GM21619 (cell line): Measurements from ENCODE around the gene CPD.
"Not testable (repeated sequence)": the region's sequence is repeated elsewhere in the genome, so short reads cannot be mapped to it uniquely, and the experiment has no call there.

Experiments used
- ATAC-seq: cut with Tn5 transposase; IDR thresholded peaks from one replicate; pipeline ENCODE4 v1.9.1; 2021; ENCODE audit not compliant: unreplicated experiment

Gene CPD

GRCh38 chr17:30422171-30422570 lies 43.4 kb downstream of the CPD start:
- no peak for ATAC-seq

- no peak for ATAC-seq
These were observed 45.7 kb downstream of the CPD start for GRCh38 chr17:30424471-30424870.

DNA sequence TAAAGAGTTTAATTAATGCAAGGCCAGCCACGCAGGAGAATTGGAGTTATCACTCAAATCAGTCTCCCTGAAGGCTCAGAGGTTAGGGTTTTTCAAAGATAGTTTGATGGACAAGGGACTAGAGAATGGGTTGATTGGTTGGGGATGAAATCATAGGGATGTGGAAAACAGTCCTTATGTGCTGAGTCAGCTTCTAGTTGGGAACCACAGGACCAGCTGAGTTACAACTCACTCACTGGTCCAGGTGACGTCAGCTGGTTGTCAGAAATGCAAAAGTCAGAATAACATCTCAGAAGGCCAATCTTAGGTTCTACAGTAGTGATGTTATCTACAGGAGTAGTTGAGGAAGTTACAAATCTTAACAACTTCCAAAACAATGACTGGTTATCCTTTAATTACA lies 47.6 kb downstream of the CPD start:
- ATAC-seq: no peak

DNA sequence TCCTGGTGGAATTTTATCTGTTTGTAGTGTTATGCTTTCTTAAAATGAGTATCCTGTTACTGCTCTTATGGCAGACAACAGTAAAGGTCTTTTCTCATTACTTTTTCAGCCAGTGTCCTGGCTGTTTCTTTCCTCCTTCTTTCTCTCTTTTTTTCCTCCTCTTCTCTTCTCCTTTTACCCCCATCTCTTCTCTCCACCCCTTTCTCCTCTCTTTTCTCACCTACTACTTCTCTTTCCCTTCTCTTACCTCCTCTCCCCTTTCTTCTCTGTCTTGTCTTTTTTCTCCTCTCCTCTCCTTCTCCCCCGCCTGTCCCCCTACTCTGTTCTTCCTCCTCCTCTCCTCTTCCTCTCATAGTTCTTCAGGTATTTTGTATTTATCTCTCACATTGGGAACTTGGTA lies 48.9 kb downstream of the CPD start:
- no peak for ATAC-seq

DNA sequence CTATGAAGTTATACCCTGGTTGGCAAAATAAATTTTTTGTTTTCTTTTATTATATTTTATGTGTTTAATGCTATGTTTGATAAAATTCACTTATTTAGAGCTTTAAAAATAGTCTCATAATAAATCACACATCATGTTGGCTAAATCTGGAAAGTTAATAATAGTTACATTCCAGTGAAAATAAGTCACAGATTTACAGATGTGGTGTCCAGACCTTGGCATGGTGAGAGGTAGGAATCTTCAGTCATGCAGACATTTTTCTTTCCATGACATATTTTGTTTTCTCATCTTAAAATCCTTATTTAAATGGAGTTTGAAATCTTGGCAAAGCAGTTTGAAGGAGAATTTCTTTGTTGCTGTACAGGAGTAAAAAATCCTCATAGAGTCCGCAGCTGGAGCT lies 50.4 kb downstream of the CPD start:
- no peak for ATAC-seq

GRCh38 chr17:30433514-30433913 lies 54.8 kb downstream of the CPD start:
- no peak for ATAC-seq

- ATAC-seq: no peak
These were observed 58.0 kb downstream of the CPD start for GRCh38 chr17:30436729-30437128.

DNA sequence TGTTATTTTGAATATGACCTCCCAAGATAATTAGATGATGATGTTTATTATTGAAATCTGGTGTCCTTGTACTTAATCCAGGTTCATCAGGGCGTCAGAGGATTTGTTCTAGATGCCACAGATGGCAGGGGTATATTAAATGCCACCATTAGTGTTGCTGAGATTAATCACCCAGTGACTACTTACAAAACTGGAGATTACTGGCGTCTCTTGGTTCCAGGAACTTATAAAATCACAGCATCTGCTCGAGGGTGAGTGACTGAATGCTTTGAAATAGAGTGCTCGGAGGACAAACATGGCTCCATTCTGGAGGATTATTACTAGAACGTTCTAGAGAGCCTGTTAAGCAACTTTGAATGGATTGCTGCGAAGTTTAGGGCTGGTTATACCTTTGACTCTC lies 65.0 kb downstream of the CPD start:
- ATAC-seq: no peak

DNA sequence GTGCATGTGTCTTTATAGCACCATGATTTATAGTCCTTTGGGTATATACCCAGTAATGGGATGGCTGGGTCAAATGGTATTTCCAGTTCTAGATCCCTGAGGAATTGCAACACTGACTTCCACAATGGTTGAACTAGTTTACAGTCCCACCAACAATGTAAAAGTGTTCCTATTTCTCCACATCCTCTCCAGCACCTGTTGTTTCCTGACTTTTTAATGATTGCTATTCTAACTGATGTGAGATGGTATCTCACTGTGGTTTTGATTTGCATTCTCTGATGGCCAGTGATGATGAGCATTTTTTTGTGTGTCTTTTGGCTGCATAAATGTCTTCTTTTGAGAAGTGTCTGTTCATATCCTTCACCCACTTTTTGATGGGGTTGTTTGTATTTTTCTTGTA lies 67.9 kb downstream of the CPD start:
- ATAC-seq: not testable (repeated sequence)

DNA sequence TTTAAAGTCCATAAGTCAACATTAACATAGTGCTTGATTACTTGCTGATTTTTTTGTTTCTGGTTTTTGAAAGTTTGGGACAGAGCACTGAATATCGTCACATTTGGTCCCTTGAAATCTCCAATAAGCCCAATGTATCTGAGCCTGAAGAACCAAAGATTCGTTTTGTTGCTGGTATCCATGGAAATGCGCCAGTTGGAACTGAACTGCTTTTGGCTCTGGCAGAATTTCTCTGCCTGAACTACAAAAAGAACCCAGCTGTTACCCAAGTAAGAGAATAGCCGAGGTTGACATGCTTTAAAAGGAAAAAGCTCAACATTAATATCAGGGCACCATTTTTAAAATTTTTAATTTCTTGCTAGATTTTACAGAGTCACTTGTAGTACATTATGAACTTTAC lies 70.8 kb downstream of the CPD start:
- ATAC-seq: no peak

DNA sequence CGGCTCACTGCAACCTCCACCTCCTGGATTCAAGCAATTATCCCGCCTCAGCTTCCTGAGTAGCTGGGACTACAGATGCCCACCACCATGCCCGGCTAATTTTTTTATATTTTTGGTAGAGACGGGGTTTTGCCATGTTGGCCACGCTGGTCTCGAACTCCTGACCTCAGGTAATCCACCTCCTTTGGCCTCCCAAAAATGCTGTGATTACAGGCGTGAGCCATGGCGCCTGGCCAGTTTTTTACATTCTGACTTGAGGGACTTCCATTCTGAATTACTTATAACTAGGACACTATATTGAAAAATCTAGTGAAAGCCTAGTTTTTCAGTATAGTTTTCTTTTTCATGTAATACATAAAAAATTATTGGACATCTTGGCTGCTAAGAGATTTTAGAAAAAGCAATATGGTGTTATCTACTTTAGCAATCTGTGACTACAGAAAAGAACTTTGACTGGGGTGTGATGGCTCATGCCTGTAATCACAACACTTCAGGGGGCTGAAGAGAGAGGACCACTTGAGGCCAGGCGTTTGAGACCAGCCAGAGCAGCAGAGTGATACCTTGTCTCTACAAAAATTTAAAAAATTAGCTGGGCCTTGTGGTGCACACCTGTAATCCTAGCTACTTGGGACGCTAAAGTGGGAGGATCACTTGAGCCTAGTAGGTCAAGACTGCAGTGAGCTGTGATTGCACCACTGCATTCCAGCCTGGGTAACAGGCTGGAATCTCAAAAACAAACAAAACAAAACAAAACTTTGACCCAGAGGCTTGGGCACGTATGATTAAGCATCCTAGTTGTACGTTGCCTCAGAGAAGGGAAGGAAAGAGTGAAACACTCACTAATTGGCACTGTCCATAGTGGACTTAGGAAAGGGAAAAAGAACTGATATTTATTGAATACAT lies 71.6 kb downstream of the CPD start:
- no peak for ATAC-seq

DNA sequence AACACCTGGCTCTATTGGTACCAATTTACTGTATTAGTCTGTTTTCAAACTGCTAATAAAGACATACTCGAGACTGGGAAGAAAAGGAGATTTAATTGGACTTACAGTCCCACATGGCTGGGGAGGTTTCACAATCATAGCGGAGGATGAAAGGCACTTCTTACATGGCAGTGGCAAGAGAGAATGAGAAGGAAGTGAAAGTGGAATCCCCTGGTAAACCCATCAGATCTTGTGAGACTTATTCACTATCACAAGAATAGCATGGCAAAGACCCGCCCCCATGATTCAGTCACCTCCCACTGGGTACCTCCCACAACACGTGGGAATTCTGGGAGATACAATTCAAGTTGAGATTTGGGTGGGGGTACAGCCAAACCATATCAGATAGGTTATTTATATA lies 75.9 kb downstream of the CPD start:
- no peak for ATAC-seq

GRCh38 chr17:30458371-30458770 lies 79.6 kb downstream of the CPD start:
- ATAC-seq: no peak

DNA sequence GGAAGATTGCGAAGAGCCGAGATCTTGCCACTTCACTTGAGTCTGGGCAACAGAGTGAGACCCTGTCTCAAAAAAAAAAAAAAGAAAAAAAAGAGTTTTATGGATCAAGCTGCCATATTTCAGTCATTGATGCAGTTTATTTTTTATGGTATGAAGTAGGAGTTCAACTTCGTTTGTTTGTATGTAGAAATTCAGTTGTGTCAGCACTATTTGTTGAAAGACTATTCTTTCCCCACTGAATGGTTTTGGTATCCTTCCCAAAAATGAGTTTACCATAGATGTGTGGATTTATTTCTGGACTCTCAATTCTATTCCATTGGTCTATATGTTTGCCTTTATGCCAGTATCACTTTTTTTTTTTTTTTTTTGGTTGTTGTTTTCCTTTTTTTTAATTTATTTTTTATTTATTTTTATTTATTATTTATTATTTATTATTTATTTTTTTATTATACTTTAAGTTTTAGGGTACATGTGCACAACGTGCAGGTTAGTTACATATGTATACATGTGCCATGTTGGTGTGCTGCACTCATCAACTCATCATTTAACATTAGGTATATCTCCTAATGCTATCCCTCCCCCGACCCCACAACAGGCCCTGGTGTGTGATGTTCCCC lies 80.2 kb downstream of the CPD start:
- not testable (repeated sequence) for ATAC-seq

- no peak for ATAC-seq
These were observed 89.7 kb downstream of the CPD start for GRCh38 chr17:30468465-30468864.

GRCh38 chr17:30472238-30472890 lies 93.6 kb downstream of the CPD start:
- no peak for ATAC-seq

GRCh38 chr17:30475206-30475605 lies 96.5 kb downstream of the CPD start:
- no peak for ATAC-seq

DNA sequence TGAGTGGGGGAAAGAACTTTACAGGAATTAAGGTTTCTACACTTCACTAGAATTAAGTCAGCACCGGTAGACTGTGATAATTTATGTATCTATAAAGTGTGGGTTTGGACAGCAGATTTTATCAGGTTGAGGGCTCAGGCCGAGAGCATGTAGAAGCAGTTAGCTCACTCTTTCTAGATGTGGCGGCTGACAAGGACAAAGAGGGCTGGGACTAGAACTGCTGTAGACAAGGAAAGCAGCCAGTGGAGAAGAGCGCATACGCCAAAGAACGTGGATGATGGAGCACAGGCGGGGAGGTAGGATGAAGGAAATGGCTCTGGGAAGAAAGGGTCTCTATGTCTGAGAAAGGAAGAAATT lies 98.0 kb downstream of the CPD start:
- no peak for ATAC-seq

GRCh38 chr17:30477083-30477773 lies 98.5 kb downstream of the CPD start, which contains the start of gene GOSR1:
TSS of gene GOSR1 (plus strand) at chr17:30477408. CDS start at chr17:30477434, 26 bp downstream.
- ATAC-seq: peak; percentile 92

GRCh38 chr17:30477774-30478115 lies 99.0 kb downstream of the CPD start:
- no peak for ATAC-seq

- ATAC-seq: no peak
These were observed 103.8 kb downstream of the CPD start for GRCh38 chr17:30482555-30482954.

GRCh38 chr17:30483159-30483558 lies 104.4 kb downstream of the CPD start:
- ATAC-seq: no peak
